Keratinocyte (primary cell): ENCODE measurements around the gene FAM13A. TPM values are rescaled to one million over a fixed set of nuclear protein-coding genes. Genes with fewer than 3 reads are reported as not detected.

ENCODE experiments used
- DNase-seq: peaks from one replicate; pipeline ENCODE4 v3.0.0-alpha.2; 2011; ENCODE audit warnings: low read depth, missing footprints, low spot score
- FAIRE-seq: peaks from 2 replicates; lab custom pipeline; 2011; peaks lifted over from hg19 to GRCh38; lab: Jason Lieb, UNC
- H2AFZ ChIP-seq: 2 replicates; pipeline ENCODE4 v1.6.0; 2012; ENCODE audit warnings: low read length, control low read depth, inconsistent platforms; ENCODE audit not compliant: control insufficient read depth
- H3K27ac ChIP-seq: 2 replicates; pipeline ENCODE4 v1.5.1; 2011; ENCODE audit warnings: low read length; ENCODE audit not compliant: control insufficient read depth, insufficient read depth
- H3K27me3 ChIP-seq: 3 replicates; pipeline ENCODE4 v1.6.0; 2011; ENCODE audit warnings: low read length; ENCODE audit not compliant: control insufficient read depth, insufficient read depth; ENCODE audit errors: extremely low read depth
- H3K36me3 ChIP-seq, 2 experiments: 2 replicates in 1 of 2; 3 replicates in 1 of 2; pipeline ENCODE4 v1.5.1; 2011; ENCODE audit warnings: low read length in 2 of 2, mild to moderate bottlenecking in 1 of 2; ENCODE audit not compliant: control insufficient read depth in 2 of 2, insufficient read depth in 2 of 2; ENCODE audit errors: extremely low read depth in 1 of 2
- H3K4me1 ChIP-seq: 3 replicates; pipeline ENCODE4 v1.5.1; 2011; ENCODE audit warnings: low read length; ENCODE audit not compliant: control insufficient read depth, insufficient read depth; ENCODE audit errors: extremely low read depth
- H3K4me2 ChIP-seq: 3 replicates; pipeline ENCODE4 v1.6.0; 2011; ENCODE audit warnings: low read depth, low read length; ENCODE audit not compliant: control insufficient read depth, insufficient read depth; ENCODE audit errors: extremely low read depth
- H3K4me3 ChIP-seq, 3 experiments: fragments of 200-600 bp in 1 of 3; sonication (generic) in 1 of 3; 2 replicates in 2 of 3; 3 replicates in 1 of 3; pipeline ENCODE4 v1.5.1; 2011 to 2016; ENCODE audit warnings: low read length in 3 of 3, mild to moderate bottlenecking in 3 of 3, control low read depth in 2 of 3, inconsistent platforms in 1 of 3, low read depth in 1 of 3, mixed read lengths in 1 of 3, mixed run types in 1 of 3, moderate library complexity in 1 of 3; ENCODE audit not compliant: control insufficient read depth in 2 of 3, insufficient read depth in 2 of 3; ENCODE audit errors: extremely low read depth in 1 of 3
- H3K79me2 ChIP-seq: 2 replicates; pipeline ENCODE4 v1.6.0; 2012; ENCODE audit warnings: low read length; ENCODE audit not compliant: control insufficient read depth, insufficient read depth
- H3K9ac ChIP-seq: 3 replicates; pipeline ENCODE4 v1.6.0; 2011; ENCODE audit warnings: low read length; ENCODE audit not compliant: control insufficient read depth, insufficient read depth; ENCODE audit errors: extremely low read depth
- H3K9me1 ChIP-seq: 3 replicates; pipeline ENCODE4 v1.6.0; 2011; ENCODE audit warnings: low read length; ENCODE audit not compliant: control insufficient read depth, insufficient read depth; ENCODE audit errors: extremely low read depth
- H3K9me3 ChIP-seq: 2 replicates; pipeline ENCODE4 v1.5.1; 2012; ENCODE audit warnings: low read depth, low read length; ENCODE audit not compliant: control insufficient read depth
- H4K20me1 ChIP-seq: 3 replicates; pipeline ENCODE4 v1.6.0; 2011; ENCODE audit warnings: low read length; ENCODE audit not compliant: control insufficient read depth, insufficient read depth; ENCODE audit errors: extremely low read depth
- EZH2 ChIP-seq: IDR thresholded peaks from one replicate; pipeline ENCODE4 v1.6.1; 2012; ENCODE audit warnings: inconsistent platforms, mild to moderate bottlenecking, low read length, moderate library complexity
- dilution Hi-C: fragments of 300-500 bp; cut with MboI; formaldehyde crosslinking; loops from one replicate; pipeline ENCODE4 v1.7.0; 2020; ENCODE audit warnings: low sequenced_read_pairs; ENCODE audit not compliant: extremely low pct_ligation_motif_present
- polyA plus RNA-seq, 5 experiments: library from polyadenylated mRNA; depleted of rRNA in 3 of 5; stranded (reverse) in 3 of 5; stranded (forward) in 1 of 5; unstranded in 1 of 5; fragments of >200 nt; gene quantifications; 1 replicate in 1 of 5; 2 replicates in 3 of 5; 3 replicates in 1 of 5; pipeline versions ENCODE4 v1.2.1 to v1.2.3, GENCODE V29; 2011 to 2012; ENCODE audit warnings: missing spikeins in 2 of 5, low read depth in 1 of 5, low replicate concordance in 1 of 5
- TF ChIP-seq, protein P1 (sequence below), 3 experiments: IDR thresholded peaks in 1 of 3; conservative IDR thresholded peaks in 1 of 3; optimal IDR thresholded peaks in 1 of 3; 2 replicates in 2 of 3; 3 replicates in 1 of 3; pipeline versions ENCODE3 to v1.5.1; 2011; ENCODE audit warnings: low read length in 3 of 3, mild to moderate bottlenecking in 3 of 3, moderate library complexity in 2 of 3, control low read depth in 1 of 3, inconsistent platforms in 1 of 3; ENCODE audit not compliant: insufficient read depth in 2 of 3; ENCODE audit errors: extremely low read depth in 1 of 3

The FAM13A gene
- polyA plus RNA-seq, 1 donor (not counting 4 experiments of a cell fraction or from before 2014, with no cell fraction given): 6.0 TPM

DNA sequence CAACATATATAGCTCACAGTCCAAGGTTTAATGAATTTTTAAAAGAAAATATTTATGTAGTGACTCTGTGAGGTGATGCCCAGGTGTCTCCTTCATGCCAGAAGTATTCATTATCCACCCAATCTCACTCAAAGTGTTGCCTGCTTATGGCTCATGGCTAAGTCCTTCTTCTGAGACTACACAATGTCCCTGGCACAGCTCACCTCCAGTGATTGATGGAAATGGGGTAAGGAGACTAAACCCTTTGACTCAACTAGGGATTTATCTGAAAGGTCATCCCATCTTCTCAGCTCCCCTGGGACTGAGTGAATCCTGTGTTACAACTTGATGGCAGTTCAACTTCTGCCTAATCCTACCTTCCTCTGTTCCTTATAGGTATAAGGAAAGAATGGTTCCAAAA is 74.2 kb downstream of the FAM13A start:
- dilution Hi-C loops: no loop called here
- Histone ChIP-seq H3K9ac (no peak overlapping the region), H3K27me3 (no peaks in the 10 kb centered on the region), H2AFZ (no peak overlapping the region), H3K4me3 (no peak overlapping the region), H3K4me1 (no peaks in the 10 kb centered on the region), H3K9me3 (no peaks in the 10 kb centered on the region), H3K9me1 (no peaks in the 10 kb centered on the region), H4K20me1 (no peaks in the 10 kb centered on the region), H3K36me3 (no peaks in the 10 kb centered on the region), H3K4me2 (no peak overlapping the region), H3K27ac (no peak overlapping the region), H3K79me2 (no peaks in the 10 kb centered on the region)
- DNase-seq: no peak
- TF ChIP-seq EZH2: no peak
- TF ChIP-seq, protein P1, sequence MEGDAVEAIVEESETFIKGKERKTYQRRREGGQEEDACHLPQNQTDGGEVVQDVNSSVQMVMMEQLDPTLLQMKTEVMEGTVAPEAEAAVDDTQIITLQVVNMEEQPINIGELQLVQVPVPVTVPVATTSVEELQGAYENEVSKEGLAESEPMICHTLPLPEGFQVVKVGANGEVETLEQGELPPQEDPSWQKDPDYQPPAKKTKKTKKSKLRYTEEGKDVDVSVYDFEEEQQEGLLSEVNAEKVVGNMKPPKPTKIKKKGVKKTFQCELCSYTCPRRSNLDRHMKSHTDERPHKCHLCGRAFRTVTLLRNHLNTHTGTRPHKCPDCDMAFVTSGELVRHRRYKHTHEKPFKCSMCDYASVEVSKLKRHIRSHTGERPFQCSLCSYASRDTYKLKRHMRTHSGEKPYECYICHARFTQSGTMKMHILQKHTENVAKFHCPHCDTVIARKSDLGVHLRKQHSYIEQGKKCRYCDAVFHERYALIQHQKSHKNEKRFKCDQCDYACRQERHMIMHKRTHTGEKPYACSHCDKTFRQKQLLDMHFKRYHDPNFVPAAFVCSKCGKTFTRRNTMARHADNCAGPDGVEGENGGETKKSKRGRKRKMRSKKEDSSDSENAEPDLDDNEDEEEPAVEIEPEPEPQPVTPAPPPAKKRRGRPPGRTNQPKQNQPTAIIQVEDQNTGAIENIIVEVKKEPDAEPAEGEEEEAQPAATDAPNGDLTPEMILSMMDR (optimal IDR thresholded peaks at IDR 0.05 in 1 of 3, IDR thresholded peaks at IDR 0.05 in 1 of 3, conservative IDR thresholded peaks at IDR 0.05 in 1 of 3; ENCODE audit: extremely low read depth in 1 of 3, insufficient read depth in 2 of 3, low read length in 3 of 3): no peak
- FAIRE-seq: no peak

DNA sequence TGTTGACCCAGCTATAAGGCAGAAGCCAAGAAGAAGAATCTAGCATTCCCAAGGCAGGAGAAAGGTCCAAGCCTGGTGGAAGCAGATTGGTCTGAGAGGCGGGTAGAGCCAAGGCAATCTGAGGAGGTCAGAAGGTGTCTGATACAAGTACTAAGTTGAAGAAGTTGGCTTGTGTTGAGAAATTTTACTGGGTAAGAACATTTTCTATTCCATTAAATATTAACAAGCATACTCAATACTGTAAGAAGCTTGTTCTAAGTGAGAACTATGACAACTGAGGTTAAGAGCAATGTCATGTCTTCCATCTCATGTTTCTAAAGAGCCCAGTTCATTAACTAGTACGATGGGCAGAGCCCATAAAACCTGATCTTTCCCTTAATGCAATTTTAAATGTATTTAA is 75.0 kb downstream of the FAM13A start:
- no peak overlapping the region for H3K4me3 ChIP-seq
- H3K27ac ChIP-seq: no peak overlapping the region
- H3K79me2 ChIP-seq: no peaks in the 10 kb centered on the region
- no peaks in the 10 kb centered on the region for H3K27me3 ChIP-seq
- no peak overlapping the region for H2AFZ ChIP-seq
- no peak overlapping the region for H3K4me2 ChIP-seq
- H4K20me1 ChIP-seq: no peaks in the 10 kb centered on the region
- H3K9me1 ChIP-seq: no peaks in the 10 kb centered on the region
- DNase-seq (no peak), FAIRE-seq (no peak)
- H3K36me3 ChIP-seq: no peaks in the 10 kb centered on the region
- H3K9ac ChIP-seq: no peak overlapping the region
- TF ChIP-seq, protein P1 (optimal IDR thresholded peaks at IDR 0.05 in 1 of 3, IDR thresholded peaks at IDR 0.05 in 1 of 3, conservative IDR thresholded peaks at IDR 0.05 in 1 of 3; ENCODE audit: extremely low read depth in 1 of 3, insufficient read depth in 2 of 3, low read length in 3 of 3): no peak
- no peak for TF ChIP-seq EZH2
- no peaks in the 10 kb centered on the region for H3K4me1 ChIP-seq
- dilution Hi-C loops: no loop called here
- no peaks in the 10 kb centered on the region for H3K9me3 ChIP-seq
